HG03066 (cell line): ENCODE data around the gene ADAM15.

Source experiments
- ATAC-seq: cut with Tn5 transposase; IDR thresholded peaks from one replicate; pipeline ENCODE4 v1.9.1; 2021; ENCODE audit warnings: low read depth; ENCODE audit not compliant: unreplicated experiment

Gene ADAM15

GRCh38 chr1:155030243-155030795 is 20.8 kb upstream of the ADAM15 start:
- ATAC-seq = no peak

- no peak for ATAC-seq
These were observed 20.2 kb upstream of the ADAM15 start for GRCh38 chr1:155030899-155031298.

- no peak for ATAC-seq
These were observed 18.2 kb upstream of the ADAM15 start for GRCh38 chr1:155032886-155033285.

GRCh38 chr1:155033524-155033923 is 17.6 kb upstream of the ADAM15 start, which contains the start of the genes DCST1 and DCST2:
Gene DCST1, plus strand, starts transcription at chr1:155033824. Its CDS starts 213 bp downstream, at chr1:155034037.
Gene DCST2, minus strand, starts transcription at chr1:155033781. Its CDS starts 80 bp downstream, at chr1:155033701.
- ATAC-seq = no peak

- ATAC-seq = no peak
These were observed 16.6 kb upstream of the ADAM15 start for GRCh38 chr1:155034318-155035208.

- ATAC-seq = no peak
These were observed 15.2 kb upstream of the ADAM15 start for GRCh38 chr1:155035936-155036335.

- no peak for ATAC-seq
These were observed 14.1 kb upstream of the ADAM15 start for GRCh38 chr1:155037043-155037442.

GRCh38 chr1:155037851-155038441 is 13.2 kb upstream of the ADAM15 start:
- no peak for ATAC-seq

- no peak for ATAC-seq
These were observed 12.4 kb upstream of the ADAM15 start for GRCh38 chr1:155038602-155039307.

GRCh38 chr1:155039308-155039669 is 11.8 kb upstream of the ADAM15 start:
- no peak for ATAC-seq

GRCh38 chr1:155040358-155041093 is 10.6 kb upstream of the ADAM15 start:
- no peak for ATAC-seq

GRCh38 chr1:155042789-155043188 is 8.3 kb upstream of the ADAM15 start:
- no peak for ATAC-seq

- ATAC-seq = no peak
These were observed 7.8 kb upstream of the ADAM15 start for GRCh38 chr1:155043301-155043702.

GRCh38 chr1:155043793-155044192 is 7.3 kb upstream of the ADAM15 start:
- no peak for ATAC-seq

- ATAC-seq = no peak
These were observed 6.8 kb upstream of the ADAM15 start for GRCh38 chr1:155044365-155044764.

GRCh38 chr1:155044812-155045657 is 6.1 kb upstream of the ADAM15 start:
- ATAC-seq = no peak

- no peak for ATAC-seq
These were observed 2.4 kb upstream of the ADAM15 start for GRCh38 chr1:155048449-155049334.
